ENCODE results near the gene A4GNT.
"Not testable (repeated sequence)": the region's sequence is repeated elsewhere in the genome, so short reads cannot be mapped to it uniquely, and the experiment has no call there.

Gene A4GNT

GRCh38 chr3:138157743-138158142 lies 25.6 kb upstream of the A4GNT start:
- no peak for TF ChIP-seq CTCF (IDR thresholded peaks at IDR 0.05; ENCODE audit: borderline replicate concordance, control extremely low read depth, extremely low read depth, insufficient read depth, missing control alignments)
- DNase-seq (ENCODE audit: low spot score): no peak
- in situ Hi-C loops (cut with MboI; ENCODE audit: low sequenced_read_pairs, unreplicated experiment): no loop called here

GRCh38 chr3:138154534-138154933 lies 22.3 kb upstream of the A4GNT start:
- in situ Hi-C loops (cut with MboI; ENCODE audit: low sequenced_read_pairs, unreplicated experiment): no loop called here
- TF ChIP-seq CTCF (IDR thresholded peaks at IDR 0.05; ENCODE audit: borderline replicate concordance, control extremely low read depth, extremely low read depth, insufficient read depth, missing control alignments): no peak
- DNase-seq (ENCODE audit: low spot score): no peak

- in situ Hi-C loops (cut with MboI; ENCODE audit: low sequenced_read_pairs, unreplicated experiment): no loop called here
- no peak for TF ChIP-seq CTCF (IDR thresholded peaks at IDR 0.05; ENCODE audit: borderline replicate concordance, control extremely low read depth, extremely low read depth, insufficient read depth, missing control alignments)
- DNase-seq (ENCODE audit: low spot score): no peak
These were observed 16.3 kb upstream of the A4GNT start for GRCh38 chr3:138148503-138148902.

GRCh38 chr3:138142181-138142580 lies 10.0 kb upstream of the A4GNT start:
- in situ Hi-C loops (cut with MboI; ENCODE audit: low sequenced_read_pairs, unreplicated experiment); DNase-seq (ENCODE audit: low spot score): not testable (repeated sequence)

GRCh38 chr3:138140940-138141339 lies 8.8 kb upstream of the A4GNT start:
- in situ Hi-C loops (cut with MboI; ENCODE audit: low sequenced_read_pairs, unreplicated experiment): no loop called here
- TF ChIP-seq CTCF (IDR thresholded peaks at IDR 0.05; ENCODE audit: borderline replicate concordance, control extremely low read depth, extremely low read depth, insufficient read depth, missing control alignments): no peak
- no peak for DNase-seq (ENCODE audit: low spot score)

- TF ChIP-seq CTCF (IDR thresholded peaks at IDR 0.05; ENCODE audit: borderline replicate concordance, control extremely low read depth, extremely low read depth, insufficient read depth, missing control alignments): no peak
- no peak for DNase-seq (ENCODE audit: low spot score)
- in situ Hi-C loops (cut with MboI; ENCODE audit: low sequenced_read_pairs, unreplicated experiment): no loop called here
These were observed 7.5 kb upstream of the A4GNT start for GRCh38 chr3:138139691-138140090.

- no peak for TF ChIP-seq CTCF (IDR thresholded peaks at IDR 0.05; ENCODE audit: borderline replicate concordance, control extremely low read depth, extremely low read depth, insufficient read depth, missing control alignments)
These were observed 5.7 kb upstream of the A4GNT start for GRCh38 chr3:138137861-138138260.

More at GRCh38 chr3:138137861-138138260, 5.7 kb upstream of the A4GNT start:
- DNase-seq (ENCODE audit: low spot score): no peak
- in situ Hi-C loops (cut with MboI; ENCODE audit: low sequenced_read_pairs, unreplicated experiment): no loop called here

All from GM13976 (cell line).